Suppressor macrophage treated with lipopolysaccharide for 4 hours (primary cell): Measurements from ENCODE around the gene USB1.
"Not testable (repeated sequence)": the region's sequence is repeated elsewhere in the genome, so short reads cannot be mapped to it uniquely, and the experiment has no call there.

ENCODE experiments used
- DNase-seq: peaks from one replicate; pipeline ENCODE4 v3.0.0-alpha.2; 2020

Gene USB1

GRCh38 chr16:57970970-57971369, 30.2 kb upstream of the USB1 start, which contains the start of gene CNGB1:
Gene CNGB1, minus strand, starts transcription at chr16:57971128. Its CDS starts 3,842 bp downstream, at chr16:57967286.
- DNase-seq, result no peak

- no peak for DNase-seq
Measured at GRCh38 chr16:57971848-57972247, 29.4 kb upstream of the USB1 start.

- no peak for DNase-seq
Measured at GRCh38 chr16:57972306-57972705, 28.9 kb upstream of the USB1 start.

- no peak for DNase-seq
Measured at GRCh38 chr16:57976331-57976796, 24.8 kb upstream of the USB1 start.

GRCh38 chr16:57977418-57978069, 23.7 kb upstream of the USB1 start:
- DNase-seq, result no peak

- DNase-seq, result not testable (repeated sequence)
Measured at GRCh38 chr16:57978070-57978465, 23.1 kb upstream of the USB1 start.

GRCh38 chr16:57979006-57979585, 22.1 kb upstream of the USB1 start:
- DNase-seq, result no peak

GRCh38 chr16:57981636-57982035, 19.6 kb upstream of the USB1 start:
- DNase-seq, result no peak

- no peak for DNase-seq
Measured at GRCh38 chr16:57982385-57982784, 18.8 kb upstream of the USB1 start.

- peak; percentile 70 for DNase-seq
Measured at GRCh38 chr16:57984443-57985203, 16.6 kb upstream of the USB1 start.

GRCh38 chr16:57985204-57986181, 15.7 kb upstream of the USB1 start:
- no peak for DNase-seq

GRCh38 chr16:57986196-57986595, 15.0 kb upstream of the USB1 start:
- DNase-seq, result no peak

GRCh38 chr16:57987441-57988177, 13.6 kb upstream of the USB1 start:
- no peak for DNase-seq

- no peak for DNase-seq
Measured at GRCh38 chr16:57988929-57989328, 12.3 kb upstream of the USB1 start.

GRCh38 chr16:57991551-57992059, 9.6 kb upstream of the USB1 start:
- DNase-seq, result no peak

- no peak for DNase-seq
Measured at GRCh38 chr16:57992084-57992483, 9.1 kb upstream of the USB1 start.

GRCh38 chr16:57993438-57993837, 7.8 kb upstream of the USB1 start:
- no peak for DNase-seq

- DNase-seq, result no peak
Measured at GRCh38 chr16:57993897-57994296, 7.3 kb upstream of the USB1 start.

GRCh38 chr16:57994361-57994760, 6.8 kb upstream of the USB1 start:
- no peak for DNase-seq

- peak; percentile 75 for DNase-seq
Measured at GRCh38 chr16:57994778-57995177, 6.4 kb upstream of the USB1 start.

GRCh38 chr16:57995721-57996405, 5.3 kb upstream of the USB1 start:
- DNase-seq, result no peak
